Vagina (tissue), 2 donors: ENCODE results near the gene PIK3CB.

Source experiments
- POLR2AphosphoS5 ChIP-seq, 2 donors: sonication (generic); formaldehyde crosslinking; IDR thresholded peaks; one replicate each; pipeline ENCODE4 v1.9.0; 2017; ENCODE audit warnings: antibody characterized with exemption in 2 of 2, mild to moderate bottlenecking in 2 of 2, low read depth in 1 of 2; ENCODE audit not compliant: insufficient read depth in 1 of 2
- TF ChIP-seq, protein P1 (sequence below), 3 experiments: fragments of 450-650 bp in 2 of 3; fragments of 200-600 bp in 1 of 3; sonication (generic) in 1 of 3; IDR thresholded peaks; one replicate each; pipeline ENCODE4 v1.5.1; 2017 to 2019; ENCODE audit warnings: antibody characterized with exemption in 3 of 3, mild to moderate bottlenecking in 2 of 3, moderate library complexity in 2 of 3

DNA sequence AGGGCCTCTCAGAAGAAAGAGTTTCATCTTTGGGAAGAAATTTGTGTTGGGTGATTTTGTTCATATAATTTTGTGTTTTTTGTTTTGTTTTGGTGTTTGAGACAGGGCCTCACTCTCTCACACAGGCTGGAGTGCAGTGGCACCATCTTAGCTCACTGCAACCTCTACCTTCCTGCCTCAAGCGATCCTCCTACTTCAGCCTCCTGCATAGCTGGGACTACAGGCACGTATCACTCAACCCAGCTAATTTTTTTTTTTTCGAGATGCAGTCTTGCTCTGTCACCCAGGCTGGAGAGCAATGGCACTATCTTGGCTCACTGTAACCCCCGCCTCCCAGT lies 29.0 kb upstream of the PIK3CB start:
- TF ChIP-seq POLR2AphosphoS5 (IDR thresholded peaks at IDR 0.05; ENCODE audit: insufficient read depth in 1 of 2, low read depth in 1 of 2), result no peak
- TF ChIP-seq, protein P1, sequence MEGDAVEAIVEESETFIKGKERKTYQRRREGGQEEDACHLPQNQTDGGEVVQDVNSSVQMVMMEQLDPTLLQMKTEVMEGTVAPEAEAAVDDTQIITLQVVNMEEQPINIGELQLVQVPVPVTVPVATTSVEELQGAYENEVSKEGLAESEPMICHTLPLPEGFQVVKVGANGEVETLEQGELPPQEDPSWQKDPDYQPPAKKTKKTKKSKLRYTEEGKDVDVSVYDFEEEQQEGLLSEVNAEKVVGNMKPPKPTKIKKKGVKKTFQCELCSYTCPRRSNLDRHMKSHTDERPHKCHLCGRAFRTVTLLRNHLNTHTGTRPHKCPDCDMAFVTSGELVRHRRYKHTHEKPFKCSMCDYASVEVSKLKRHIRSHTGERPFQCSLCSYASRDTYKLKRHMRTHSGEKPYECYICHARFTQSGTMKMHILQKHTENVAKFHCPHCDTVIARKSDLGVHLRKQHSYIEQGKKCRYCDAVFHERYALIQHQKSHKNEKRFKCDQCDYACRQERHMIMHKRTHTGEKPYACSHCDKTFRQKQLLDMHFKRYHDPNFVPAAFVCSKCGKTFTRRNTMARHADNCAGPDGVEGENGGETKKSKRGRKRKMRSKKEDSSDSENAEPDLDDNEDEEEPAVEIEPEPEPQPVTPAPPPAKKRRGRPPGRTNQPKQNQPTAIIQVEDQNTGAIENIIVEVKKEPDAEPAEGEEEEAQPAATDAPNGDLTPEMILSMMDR (IDR thresholded peaks at IDR 0.05), result no peak
